ENCODE data around the gene CNGA4. TPM values are rescaled to one million over a fixed set of nuclear protein-coding genes. Genes with fewer than 3 reads are reported as not detected.

Gene CNGA4
- total and polyA plus RNA-seq, 2 experiments from 2014 or later, result 0.17 to 0.25 TPM

DNA sequence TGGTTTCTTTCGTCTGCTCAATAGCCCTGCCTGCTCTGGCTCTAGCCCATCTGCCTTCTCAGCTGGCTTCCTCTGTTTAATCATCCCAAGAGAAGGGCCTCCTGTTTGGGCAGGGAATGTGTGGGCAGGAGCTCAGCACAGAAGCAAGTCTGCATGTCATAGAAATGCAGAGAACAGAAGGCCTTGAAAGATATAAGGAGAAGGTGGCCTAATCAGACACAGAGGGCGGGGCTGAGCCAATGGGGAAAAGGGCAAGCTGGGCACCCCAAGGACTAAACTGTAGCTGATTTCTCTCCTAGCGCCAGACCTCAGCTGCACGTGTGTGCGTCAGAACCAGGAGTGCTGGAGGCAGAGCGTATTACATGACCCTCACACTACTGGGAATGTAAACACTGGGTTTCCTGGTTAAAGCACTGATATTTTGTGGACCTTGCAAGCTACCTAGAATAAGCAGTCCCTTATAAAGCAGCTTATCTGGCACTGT lies 13.1 kb downstream of the CNGA4 start:
- peak; percentile 82 for DNase-seq (ENCODE audit: low spot score)
- Histone ChIP-seq H3K36me3 (replicated peaks; ENCODE audit: insufficient read depth, low read depth) (no peaks in the 10 kb centered on the region), H3K4me3 (no peak overlapping the region), H3K27me3 (peaks cover 6% of the 10 kb centered on the region), H3K9me3 (ENCODE audit: low read depth) (no peaks in the 10 kb centered on the region), H3K79me2 (no peaks in the 10 kb centered on the region), H3K27ac (peak overlapping the region; percentile 91), H2AFZ (peak overlapping the region; percentile 13), H3K4me2 (peak overlapping the region; percentile 38), H3K4me1 (ENCODE audit: insufficient read depth) (peaks cover 17% of the 10 kb centered on the region), H3K9me2 (replicated peaks; ENCODE audit: insufficient read depth) (no peaks in the 10 kb centered on the region), H4K20me1 (ENCODE audit: insufficient read depth, poor library complexity, severe bottlenecking) (no peaks in the 10 kb centered on the region)
- WGBS (ENCODE audit: low lambda C conversion rate, missing lambda C conversion rate), result 47% methylated on average over 6 of the region's 6 CpGs
- TF ChIP-seq EZH2 (IDR thresholded peaks at IDR 0.05; ENCODE audit: borderline replicate concordance), result no peak
- TF ChIP-seq, protein P1, sequence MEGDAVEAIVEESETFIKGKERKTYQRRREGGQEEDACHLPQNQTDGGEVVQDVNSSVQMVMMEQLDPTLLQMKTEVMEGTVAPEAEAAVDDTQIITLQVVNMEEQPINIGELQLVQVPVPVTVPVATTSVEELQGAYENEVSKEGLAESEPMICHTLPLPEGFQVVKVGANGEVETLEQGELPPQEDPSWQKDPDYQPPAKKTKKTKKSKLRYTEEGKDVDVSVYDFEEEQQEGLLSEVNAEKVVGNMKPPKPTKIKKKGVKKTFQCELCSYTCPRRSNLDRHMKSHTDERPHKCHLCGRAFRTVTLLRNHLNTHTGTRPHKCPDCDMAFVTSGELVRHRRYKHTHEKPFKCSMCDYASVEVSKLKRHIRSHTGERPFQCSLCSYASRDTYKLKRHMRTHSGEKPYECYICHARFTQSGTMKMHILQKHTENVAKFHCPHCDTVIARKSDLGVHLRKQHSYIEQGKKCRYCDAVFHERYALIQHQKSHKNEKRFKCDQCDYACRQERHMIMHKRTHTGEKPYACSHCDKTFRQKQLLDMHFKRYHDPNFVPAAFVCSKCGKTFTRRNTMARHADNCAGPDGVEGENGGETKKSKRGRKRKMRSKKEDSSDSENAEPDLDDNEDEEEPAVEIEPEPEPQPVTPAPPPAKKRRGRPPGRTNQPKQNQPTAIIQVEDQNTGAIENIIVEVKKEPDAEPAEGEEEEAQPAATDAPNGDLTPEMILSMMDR (IDR thresholded peaks at IDR 0.05; ENCODE audit: poor library complexity), result no peak
- TF ChIP-seq EZH2phosphoT487 (IDR thresholded peaks at IDR 0.05; ENCODE audit: low read depth, severe bottlenecking, unreplicated experiment), result no peak

DNA sequence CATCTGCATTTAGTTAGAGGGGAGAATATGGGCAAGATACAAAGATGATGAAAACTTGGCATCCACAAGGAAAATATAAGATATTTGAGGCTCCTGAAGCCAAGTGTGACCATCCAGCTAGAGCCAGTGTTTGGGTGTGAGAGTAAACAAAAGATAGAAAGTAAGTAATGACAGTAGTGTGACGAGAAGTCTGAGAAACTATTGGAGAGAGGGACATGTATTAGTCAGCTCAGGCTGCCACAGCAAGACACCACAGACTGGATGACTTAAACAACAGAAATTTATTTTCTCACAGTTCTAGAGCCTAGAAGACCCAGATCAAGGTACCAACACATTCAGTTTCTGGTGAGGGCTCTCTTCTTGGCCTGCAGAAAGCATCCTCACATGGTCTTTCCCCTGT lies 14.3 kb downstream of the CNGA4 start:
- Histone ChIP-seq H3K4me2 (no peak overlapping the region), H3K27ac (peak overlapping the region; percentile 91), H3K9me2 (replicated peaks; ENCODE audit: insufficient read depth) (no peaks in the 10 kb centered on the region), H2AFZ (no peak overlapping the region), H3K9me3 (ENCODE audit: low read depth) (no peaks in the 10 kb centered on the region), H4K20me1 (ENCODE audit: insufficient read depth, poor library complexity, severe bottlenecking) (no peaks in the 10 kb centered on the region), H3K27me3 (peaks cover 13% of the 10 kb centered on the region), H3K79me2 (no peaks in the 10 kb centered on the region), H3K4me1 (ENCODE audit: insufficient read depth) (peaks cover 17% of the 10 kb centered on the region), H3K4me3 (no peak overlapping the region), H3K36me3 (replicated peaks; ENCODE audit: insufficient read depth, low read depth) (no peaks in the 10 kb centered on the region)
- 40% methylated on average over 1 of the region's 1 CpG for WGBS (ENCODE audit: low lambda C conversion rate, missing lambda C conversion rate)
- DNase-seq (ENCODE audit: low spot score), result no peak
- TF ChIP-seq, protein P1 (IDR thresholded peaks at IDR 0.05; ENCODE audit: poor library complexity), result no peak
- no peak for TF ChIP-seq EZH2 (IDR thresholded peaks at IDR 0.05; ENCODE audit: borderline replicate concordance)

DNA sequence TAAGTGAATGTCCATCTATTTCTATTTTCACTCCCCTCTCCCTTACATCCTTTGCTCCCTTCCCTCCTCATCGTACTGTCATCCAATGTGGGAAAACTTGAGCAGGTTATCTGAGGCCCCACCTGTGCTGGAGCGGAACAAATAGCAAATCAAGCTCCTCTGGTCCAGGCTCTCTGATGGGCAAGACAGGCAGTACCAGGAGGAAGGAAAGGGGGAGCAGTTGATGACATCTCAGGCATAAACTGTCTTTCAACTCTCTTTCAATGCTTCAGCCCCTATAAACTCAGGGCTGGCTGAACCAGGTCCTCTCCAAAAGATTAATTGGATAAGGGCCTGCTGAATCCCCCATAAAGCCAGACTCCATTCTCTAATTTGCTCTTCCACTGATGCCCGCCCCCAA lies 19.3 kb downstream of the CNGA4 start:
- no peak overlapping the region for H3K4me3 ChIP-seq
- H3K4me1 ChIP-seq (ENCODE audit: insufficient read depth), result peaks cover 5% of the 10 kb centered on the region
- H3K4me2 ChIP-seq, result peak overlapping the region; percentile 98
- no peak for TF ChIP-seq EZH2phosphoT487 (IDR thresholded peaks at IDR 0.05; ENCODE audit: low read depth, severe bottlenecking, unreplicated experiment)
- TF ChIP-seq EZH2 (IDR thresholded peaks at IDR 0.05; ENCODE audit: borderline replicate concordance), result no peak
- no peaks in the 10 kb centered on the region for H3K9me3 ChIP-seq (ENCODE audit: low read depth)
- H3K36me3 ChIP-seq (replicated peaks; ENCODE audit: insufficient read depth, low read depth), result no peaks in the 10 kb centered on the region
- no peak overlapping the region for H2AFZ ChIP-seq
- H3K79me2 ChIP-seq, result no peaks in the 10 kb centered on the region
- no peak overlapping the region for H3K27ac ChIP-seq
- no peaks in the 10 kb centered on the region for H4K20me1 ChIP-seq (ENCODE audit: insufficient read depth, poor library complexity, severe bottlenecking)
- peaks cover 47% of the 10 kb centered on the region for H3K27me3 ChIP-seq
- no peaks in the 10 kb centered on the region for H3K9me2 ChIP-seq (replicated peaks; ENCODE audit: insufficient read depth)
- 82% methylated on average over 3 of the region's 3 CpGs for WGBS (ENCODE audit: low lambda C conversion rate, missing lambda C conversion rate)
- no peak for DNase-seq (ENCODE audit: low spot score)

DNA sequence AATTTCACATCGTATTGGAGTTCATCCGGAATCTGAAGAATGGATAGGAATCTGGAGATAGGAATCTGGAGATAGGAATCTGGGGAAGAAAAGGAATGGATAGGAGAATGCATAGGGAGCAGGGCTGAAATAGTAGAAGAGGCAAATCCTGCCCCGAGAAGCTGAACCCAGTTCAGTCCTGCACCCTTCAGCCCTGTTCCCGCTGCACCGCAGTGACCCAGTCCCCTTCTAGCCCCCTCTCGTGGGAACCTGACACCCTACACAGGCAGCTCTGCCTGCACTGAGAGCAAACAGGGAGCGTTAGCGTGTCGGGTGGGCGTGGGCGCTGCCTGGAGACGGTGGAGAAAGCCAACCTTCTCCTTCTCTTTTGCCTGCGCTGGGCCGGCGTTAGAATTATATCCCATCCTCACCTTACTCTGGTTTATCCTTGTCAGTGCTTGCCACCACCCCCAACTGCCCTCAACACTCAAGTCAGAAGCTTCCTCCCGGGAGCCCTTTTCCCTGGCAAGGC lies 19.7 kb downstream of the CNGA4 start:
- H3K36me3 ChIP-seq (replicated peaks; ENCODE audit: insufficient read depth, low read depth), result no peaks in the 10 kb centered on the region
- no peaks in the 10 kb centered on the region for H3K9me2 ChIP-seq (replicated peaks; ENCODE audit: insufficient read depth)
- peak overlapping the region; percentile 98 for H3K4me2 ChIP-seq
- H3K9me3 ChIP-seq (ENCODE audit: low read depth), result no peaks in the 10 kb centered on the region
- no peak overlapping the region for H3K27ac ChIP-seq
- peaks cover 47% of the 10 kb centered on the region for H3K27me3 ChIP-seq
- H2AFZ ChIP-seq, result peak overlapping the region; percentile 74
- peaks cover 5% of the 10 kb centered on the region for H3K4me1 ChIP-seq (ENCODE audit: insufficient read depth)
- 7% methylated on average over 16 of the region's 16 CpGs for WGBS (ENCODE audit: low lambda C conversion rate, missing lambda C conversion rate)
- TF ChIP-seq EZH2 (IDR thresholded peaks at IDR 0.05; ENCODE audit: borderline replicate concordance) (no peak), EZH2phosphoT487 (IDR thresholded peaks at IDR 0.05; ENCODE audit: low read depth, severe bottlenecking, unreplicated experiment) (no peak)
- TF ChIP-seq, protein P1 (IDR thresholded peaks at IDR 0.05; ENCODE audit: poor library complexity), result no peak
- H3K4me3 ChIP-seq, result peak overlapping the region; percentile 29
- H3K79me2 ChIP-seq, result no peaks in the 10 kb centered on the region
- DNase-seq (ENCODE audit: low spot score), result peak; percentile 53
- no peaks in the 10 kb centered on the region for H4K20me1 ChIP-seq (ENCODE audit: insufficient read depth, poor library complexity, severe bottlenecking)
